Activated naive CD4-positive, alpha-beta T cell treated with anti-CD3 and anti-CD28 coated beads, Interleukin-2, amount 50 U/mL, for 24 hours (primary cell): ENCODE results near the gene NEURL1B.

Source experiments
- H3K27ac Mint-ChIP-seq: one replicate; pipeline ENCODE4 v1.8.0; 2021; ENCODE audit warnings: mild to moderate bottlenecking, mixed read lengths
- H3K27me3 Mint-ChIP-seq: one replicate; pipeline ENCODE4 v1.8.0; 2021; ENCODE audit warnings: mixed read lengths
- H3K36me3 Mint-ChIP-seq: one replicate; pipeline ENCODE4 v1.8.0; 2021; ENCODE audit warnings: mixed read lengths
- H3K4me1 Mint-ChIP-seq: one replicate; pipeline ENCODE4 v1.8.0; 2021; ENCODE audit warnings: mixed read lengths
- H3K4me3 Mint-ChIP-seq: one replicate; pipeline ENCODE4 v1.8.0; 2021; ENCODE audit warnings: mild to moderate bottlenecking, mixed read lengths
- H3K9me3 Mint-ChIP-seq: one replicate; pipeline ENCODE4 v1.8.0; 2021; ENCODE audit warnings: mixed read lengths

Gene NEURL1B

GRCh38 chr5:172603251-172603806, 37.7 kb upstream of the NEURL1B start:
- no peaks in the 10 kb centered on the region for H3K4me1 Mint-ChIP-seq
- no peak overlapping the region for H3K4me3 Mint-ChIP-seq
- H3K27ac Mint-ChIP-seq, result no peak overlapping the region
- no peaks in the 10 kb centered on the region for H3K36me3 Mint-ChIP-seq
- peaks cover 6% of the 10 kb centered on the region for H3K9me3 Mint-ChIP-seq
- H3K27me3 Mint-ChIP-seq, result peaks cover 3% of the 10 kb centered on the region

- H3K27ac Mint-ChIP-seq, result no peak overlapping the region
- peaks cover 7% of the 10 kb centered on the region for H3K27me3 Mint-ChIP-seq
- H3K4me1 Mint-ChIP-seq, result no peaks in the 10 kb centered on the region
- peaks cover 6% of the 10 kb centered on the region for H3K9me3 Mint-ChIP-seq
- H3K4me3 Mint-ChIP-seq, result no peak overlapping the region
- no peaks in the 10 kb centered on the region for H3K36me3 Mint-ChIP-seq
Measured at GRCh38 chr5:172605466-172605865, 35.6 kb upstream of the NEURL1B start.

- Mint-ChIP-seq H3K9me3 (peaks cover 6% of the 10 kb centered on the region), H3K4me1 (no peaks in the 10 kb centered on the region), H3K27me3 (peaks cover 7% of the 10 kb centered on the region), H3K36me3 (no peaks in the 10 kb centered on the region), H3K27ac (peak overlapping the region; percentile 38), H3K4me3 (no peak overlapping the region)
Measured at GRCh38 chr5:172606156-172606785, 34.8 kb upstream of the NEURL1B start.

GRCh38 chr5:172607213-172607793, 33.8 kb upstream of the NEURL1B start:
- Mint-ChIP-seq H3K27ac (no peak overlapping the region), H3K4me1 (no peaks in the 10 kb centered on the region), H3K36me3 (no peaks in the 10 kb centered on the region), H3K27me3 (peaks cover 7% of the 10 kb centered on the region), H3K4me3 (no peak overlapping the region), H3K9me3 (peaks cover 6% of the 10 kb centered on the region)

- Mint-ChIP-seq H3K4me1 (no peaks in the 10 kb centered on the region), H3K4me3 (no peak overlapping the region), H3K36me3 (no peaks in the 10 kb centered on the region), H3K27ac (no peak overlapping the region), H3K27me3 (peaks cover 7% of the 10 kb centered on the region), H3K9me3 (peaks cover 6% of the 10 kb centered on the region)
Measured at GRCh38 chr5:172608773-172609172, 32.3 kb upstream of the NEURL1B start.

GRCh38 chr5:172610643-172611042, 30.4 kb upstream of the NEURL1B start:
- H3K9me3 Mint-ChIP-seq, result peaks cover 6% of the 10 kb centered on the region
- no peaks in the 10 kb centered on the region for H3K4me1 Mint-ChIP-seq
- H3K36me3 Mint-ChIP-seq, result no peaks in the 10 kb centered on the region
- no peak overlapping the region for H3K27ac Mint-ChIP-seq
- H3K27me3 Mint-ChIP-seq, result peaks cover 7% of the 10 kb centered on the region
- H3K4me3 Mint-ChIP-seq, result no peak overlapping the region

- no peak overlapping the region for H3K4me3 Mint-ChIP-seq
- no peaks in the 10 kb centered on the region for H3K36me3 Mint-ChIP-seq
- H3K9me3 Mint-ChIP-seq, result no peaks in the 10 kb centered on the region
- H3K27ac Mint-ChIP-seq, result no peak overlapping the region
- no peaks in the 10 kb centered on the region for H3K4me1 Mint-ChIP-seq
- H3K27me3 Mint-ChIP-seq, result peaks cover 5% of the 10 kb centered on the region
Measured at GRCh38 chr5:172611913-172612312, 29.1 kb upstream of the NEURL1B start.

GRCh38 chr5:172612771-172613170, 28.3 kb upstream of the NEURL1B start:
- no peak overlapping the region for H3K27ac Mint-ChIP-seq
- no peak overlapping the region for H3K4me3 Mint-ChIP-seq
- H3K36me3 Mint-ChIP-seq, result no peaks in the 10 kb centered on the region
- H3K4me1 Mint-ChIP-seq, result no peaks in the 10 kb centered on the region
- H3K9me3 Mint-ChIP-seq, result no peaks in the 10 kb centered on the region
- peaks cover 4% of the 10 kb centered on the region for H3K27me3 Mint-ChIP-seq

- H3K36me3 Mint-ChIP-seq, result no peaks in the 10 kb centered on the region
- no peak overlapping the region for H3K27ac Mint-ChIP-seq
- H3K4me3 Mint-ChIP-seq, result no peak overlapping the region
- no peaks in the 10 kb centered on the region for H3K4me1 Mint-ChIP-seq
- no peaks in the 10 kb centered on the region for H3K27me3 Mint-ChIP-seq
- H3K9me3 Mint-ChIP-seq, result no peaks in the 10 kb centered on the region
Measured at GRCh38 chr5:172616136-172616535, 24.9 kb upstream of the NEURL1B start.

- Mint-ChIP-seq H3K4me1 (no peaks in the 10 kb centered on the region), H3K27me3 (no peaks in the 10 kb centered on the region)
Measured at GRCh38 chr5:172616730-172617129, 24.3 kb upstream of the NEURL1B start.

GRCh38 chr5:172617817-172618216, 23.2 kb upstream of the NEURL1B start:
- H3K27me3 Mint-ChIP-seq, result no peaks in the 10 kb centered on the region
- H3K9me3 Mint-ChIP-seq, result no peaks in the 10 kb centered on the region
- H3K36me3 Mint-ChIP-seq, result no peaks in the 10 kb centered on the region
- H3K4me3 Mint-ChIP-seq, result no peak overlapping the region
- no peak overlapping the region for H3K27ac Mint-ChIP-seq
- no peaks in the 10 kb centered on the region for H3K4me1 Mint-ChIP-seq

More at GRCh38 chr5:172616730-172617129, 24.3 kb upstream of the NEURL1B start:
- Mint-ChIP-seq H3K9me3 (no peaks in the 10 kb centered on the region), H3K4me3 (no peak overlapping the region), H3K36me3 (no peaks in the 10 kb centered on the region), H3K27ac (no peak overlapping the region)

- Mint-ChIP-seq H3K27ac (no peak overlapping the region), H3K4me1 (no peaks in the 10 kb centered on the region), H3K9me3 (no peaks in the 10 kb centered on the region), H3K27me3 (no peaks in the 10 kb centered on the region), H3K4me3 (no peak overlapping the region), H3K36me3 (no peaks in the 10 kb centered on the region)
Measured at GRCh38 chr5:172618574-172619365, 22.3 kb upstream of the NEURL1B start.

GRCh38 chr5:172620506-172620905, 20.6 kb upstream of the NEURL1B start:
- H3K9me3 Mint-ChIP-seq, result no peaks in the 10 kb centered on the region
- no peaks in the 10 kb centered on the region for H3K36me3 Mint-ChIP-seq
- no peak overlapping the region for H3K4me3 Mint-ChIP-seq
- no peaks in the 10 kb centered on the region for H3K27me3 Mint-ChIP-seq
- no peaks in the 10 kb centered on the region for H3K4me1 Mint-ChIP-seq
- no peak overlapping the region for H3K27ac Mint-ChIP-seq

GRCh38 chr5:172622091-172623046, 18.7 kb upstream of the NEURL1B start:
- H3K9me3 Mint-ChIP-seq, result no peaks in the 10 kb centered on the region
- no peak overlapping the region for H3K27ac Mint-ChIP-seq
- H3K4me1 Mint-ChIP-seq, result no peaks in the 10 kb centered on the region

GRCh38 chr5:172623313-172623980, 17.6 kb upstream of the NEURL1B start:
- no peaks in the 10 kb centered on the region for H3K9me3 Mint-ChIP-seq
- no peak overlapping the region for H3K4me3 Mint-ChIP-seq
- H3K36me3 Mint-ChIP-seq, result no peaks in the 10 kb centered on the region
- no peaks in the 10 kb centered on the region for H3K27me3 Mint-ChIP-seq
- no peaks in the 10 kb centered on the region for H3K4me1 Mint-ChIP-seq
- no peak overlapping the region for H3K27ac Mint-ChIP-seq

More at GRCh38 chr5:172622091-172623046, 18.7 kb upstream of the NEURL1B start:
- Mint-ChIP-seq H3K36me3 (no peaks in the 10 kb centered on the region), H3K27me3 (no peaks in the 10 kb centered on the region), H3K4me3 (no peak overlapping the region)
